ENCODE measurements around the gene ALK. TPM values are rescaled to one million over a fixed set of nuclear protein-coding genes. Genes with fewer than 3 reads are reported as not detected.

ALK gene
- total and polyA plus RNA-seq, 10 of the 15 experiments (the other 5 are each of a cell fraction or from before 2014, with no cell fraction given): 0.11 TPM; not detected in 9

DNA sequence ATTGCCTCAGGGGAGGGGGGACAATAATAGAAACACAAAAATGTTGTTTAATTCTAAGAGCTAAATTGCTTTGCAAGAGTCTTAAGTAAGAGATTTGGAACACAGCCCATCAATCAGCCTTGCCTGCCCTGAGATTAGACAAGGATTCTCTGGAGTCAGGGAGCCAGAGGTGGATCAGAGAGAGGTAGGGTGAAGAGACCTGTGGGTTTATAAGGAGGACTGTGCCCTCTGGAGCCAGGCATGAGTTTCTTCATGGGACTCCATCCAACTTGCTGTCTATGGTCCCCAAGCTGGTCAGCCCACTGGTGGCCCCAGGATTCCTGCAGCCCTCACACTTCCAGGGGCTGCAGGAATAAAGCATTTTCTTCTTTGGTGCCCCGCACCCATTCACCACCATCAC, 139.3 kb downstream of the ALK start (continued):
- TF ChIP-seq, protein P1, sequence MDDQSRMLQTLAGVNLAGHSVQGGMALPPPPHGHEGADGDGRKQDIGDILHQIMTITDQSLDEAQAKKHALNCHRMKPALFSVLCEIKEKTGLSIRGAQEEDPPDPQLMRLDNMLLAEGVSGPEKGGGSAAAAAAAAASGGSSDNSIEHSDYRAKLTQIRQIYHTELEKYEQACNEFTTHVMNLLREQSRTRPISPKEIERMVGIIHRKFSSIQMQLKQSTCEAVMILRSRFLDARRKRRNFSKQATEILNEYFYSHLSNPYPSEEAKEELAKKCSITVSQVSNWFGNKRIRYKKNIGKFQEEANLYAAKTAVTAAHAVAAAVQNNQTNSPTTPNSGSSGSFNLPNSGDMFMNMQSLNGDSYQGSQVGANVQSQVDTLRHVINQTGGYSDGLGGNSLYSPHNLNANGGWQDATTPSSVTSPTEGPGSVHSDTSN (IDR thresholded peaks at IDR 0.05; ENCODE audit: insufficient replicate concordance, low read depth, low read length): no peak

DNA sequence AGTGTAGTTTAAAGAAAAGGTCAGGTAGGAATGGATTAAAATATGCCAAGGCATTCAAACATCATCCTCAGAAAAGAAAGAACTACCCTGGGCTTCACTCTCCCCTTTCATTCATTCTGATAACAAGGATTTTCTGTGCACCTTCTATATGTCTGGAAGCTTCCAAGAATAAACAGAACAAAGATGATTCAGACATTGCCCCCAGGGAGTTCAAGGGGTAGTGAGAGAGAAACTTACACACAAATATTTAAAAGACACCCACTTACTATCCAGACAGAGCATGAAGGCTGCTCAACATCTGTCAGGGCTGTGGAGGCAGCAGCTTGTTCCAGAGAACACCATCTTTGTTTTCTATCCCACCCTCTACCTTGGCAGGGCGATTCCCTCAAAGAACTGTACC, 140.5 kb downstream of the ALK start:
- no peaks in the 10 kb centered on the region for H3K27me3 ChIP-seq (replicated peaks in 1 of 2; ENCODE audit: control insufficient read depth in 2 of 2, insufficient read depth in 2 of 2, low read length in 1 of 2)
- H3K4me2 ChIP-seq (ENCODE audit: control insufficient read depth, insufficient read depth): no peak overlapping the region
- intact Hi-C loops (cut with micrococcal nuclease; ENCODE audit: unreplicated experiment) (no loop called here), in situ Hi-C loops (cut with MboI) (no loop called here)
- ATAC-seq (no peak), DNase-seq (ENCODE audit: low read depth, low spot score) (no peak), FAIRE-seq (no peak)
- no peaks in the 10 kb centered on the region for H3K9me3 ChIP-seq (replicated peaks; ENCODE audit: control insufficient read depth, insufficient read depth, low read length)
- WGBS (ENCODE audit: insufficient coverage, insufficient replicate concordance, low lambda C conversion rate, missing lambda C conversion rate): 0% methylated on average over 1 of the region's 1 CpG
- H3K27ac ChIP-seq (ENCODE audit: control insufficient read depth, insufficient read depth): no peak overlapping the region
- ChIA-PET RAD21 (ENCODE audit: unreplicated experiment) (no interaction called here), CTCF (interaction anchor here (1.0 kb wide), 1 partner anchor 11 kb away, joined by 3 read pairs; no protein-coding TSS in a partner anchor), POLR2A (interaction anchor here (0.6 kb wide), 1 partner anchor 781 kb away, joined by 3 read pairs; no protein-coding TSS in a partner anchor), SMC1A (ENCODE audit: uncharacterized antibody, unreplicated experiment) (interaction anchor here (0.7 kb wide), 1 partner anchor 58 kb away, joined by 3 read pairs; no protein-coding TSS in a partner anchor)
- H3K4me3 ChIP-seq: no peak overlapping the region
- no peaks in the 10 kb centered on the region for H3K79me2 ChIP-seq (ENCODE audit: control insufficient read depth, insufficient read depth, low read length)
- BruUV-seq (replicated peaks): no TSS peak
- H3K36me3 ChIP-seq (ENCODE audit: control insufficient read depth in 2 of 2, insufficient read depth in 2 of 2, low read length in 1 of 2): no peaks in the 10 kb centered on the region
- no peak overlapping the region for H2AFZ ChIP-seq (ENCODE audit: control insufficient read depth, low read depth, low read length)
- H3K9ac ChIP-seq (ENCODE audit: control insufficient read depth, insufficient read depth, low read length): no peak overlapping the region
- TF ChIP-seq, protein P2, sequence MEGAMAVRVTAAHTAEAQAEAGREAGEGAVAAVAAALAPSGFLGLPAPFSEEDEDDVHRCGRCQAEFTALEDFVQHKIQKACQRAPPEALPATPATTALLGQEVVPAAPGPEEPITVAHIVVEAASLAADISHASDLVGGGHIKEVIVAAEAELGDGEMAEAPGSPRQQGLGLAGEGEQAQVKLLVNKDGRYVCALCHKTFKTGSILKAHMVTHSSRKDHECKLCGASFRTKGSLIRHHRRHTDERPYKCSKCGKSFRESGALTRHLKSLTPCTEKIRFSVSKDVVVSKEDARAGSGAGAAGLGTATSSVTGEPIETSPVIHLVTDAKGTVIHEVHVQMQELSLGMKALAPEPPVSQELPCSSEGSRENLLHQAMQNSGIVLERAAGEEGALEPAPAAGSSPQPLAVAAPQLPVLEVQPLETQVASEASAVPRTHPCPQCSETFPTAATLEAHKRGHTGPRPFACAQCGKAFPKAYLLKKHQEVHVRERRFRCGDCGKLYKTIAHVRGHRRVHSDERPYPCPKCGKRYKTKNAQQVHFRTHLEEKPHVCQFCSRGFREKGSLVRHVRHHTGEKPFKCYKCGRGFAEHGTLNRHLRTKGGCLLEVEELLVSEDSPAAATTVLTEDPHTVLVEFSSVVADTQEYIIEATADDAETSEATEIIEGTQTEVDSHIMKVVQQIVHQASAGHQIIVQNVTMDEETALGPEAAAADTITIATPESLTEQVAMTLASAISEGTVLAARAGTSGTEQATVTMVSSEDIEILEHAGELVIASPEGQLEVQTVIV (IDR thresholded peaks at IDR 0.05; ENCODE audit: borderline replicate concordance, partially characterized antibody): no peak
- TF ChIP-seq, protein P3, sequence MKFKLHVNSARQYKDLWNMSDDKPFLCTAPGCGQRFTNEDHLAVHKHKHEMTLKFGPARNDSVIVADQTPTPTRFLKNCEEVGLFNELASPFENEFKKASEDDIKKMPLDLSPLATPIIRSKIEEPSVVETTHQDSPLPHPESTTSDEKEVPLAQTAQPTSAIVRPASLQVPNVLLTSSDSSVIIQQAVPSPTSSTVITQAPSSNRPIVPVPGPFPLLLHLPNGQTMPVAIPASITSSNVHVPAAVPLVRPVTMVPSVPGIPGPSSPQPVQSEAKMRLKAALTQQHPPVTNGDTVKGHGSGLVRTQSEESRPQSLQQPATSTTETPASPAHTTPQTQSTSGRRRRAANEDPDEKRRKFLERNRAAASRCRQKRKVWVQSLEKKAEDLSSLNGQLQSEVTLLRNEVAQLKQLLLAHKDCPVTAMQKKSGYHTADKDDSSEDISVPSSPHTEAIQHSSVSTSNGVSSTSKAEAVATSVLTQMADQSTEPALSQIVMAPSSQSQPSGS (IDR thresholded peaks at IDR 0.05; ENCODE audit: low read length): no peak
- TF ChIP-seq EP300 (IDR thresholded peaks at IDR 0.05; ENCODE audit: borderline replicate concordance in 1 of 2, control insufficient read depth in 1 of 2, low read depth in 2 of 2, low read length in 2 of 2): no peak
- no peak for TF ChIP-seq TCF7 (IDR thresholded peaks at IDR 0.05; ENCODE audit: borderline replicate concordance)
- TF ChIP-seq, protein P4, sequence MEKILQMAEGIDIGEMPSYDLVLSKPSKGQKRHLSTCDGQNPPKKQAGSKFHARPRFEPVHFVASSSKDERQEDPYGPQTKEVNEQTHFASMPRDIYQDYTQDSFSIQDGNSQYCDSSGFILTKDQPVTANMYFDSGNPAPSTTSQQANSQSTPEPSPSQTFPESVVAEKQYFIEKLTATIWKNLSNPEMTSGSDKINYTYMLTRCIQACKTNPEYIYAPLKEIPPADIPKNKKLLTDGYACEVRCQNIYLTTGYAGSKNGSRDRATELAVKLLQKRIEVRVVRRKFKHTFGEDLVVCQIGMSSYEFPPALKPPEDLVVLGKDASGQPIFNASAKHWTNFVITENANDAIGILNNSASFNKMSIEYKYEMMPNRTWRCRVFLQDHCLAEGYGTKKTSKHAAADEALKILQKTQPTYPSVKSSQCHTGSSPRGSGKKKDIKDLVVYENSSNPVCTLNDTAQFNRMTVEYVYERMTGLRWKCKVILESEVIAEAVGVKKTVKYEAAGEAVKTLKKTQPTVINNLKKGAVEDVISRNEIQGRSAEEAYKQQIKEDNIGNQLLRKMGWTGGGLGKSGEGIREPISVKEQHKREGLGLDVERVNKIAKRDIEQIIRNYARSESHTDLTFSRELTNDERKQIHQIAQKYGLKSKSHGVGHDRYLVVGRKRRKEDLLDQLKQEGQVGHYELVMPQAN (conservative IDR thresholded peaks at IDR 0.05): no peak
- TF ChIP-seq POLR2AphosphoS5 (IDR thresholded peaks at IDR 0.05; ENCODE audit: low read length): no peak
- no peak for TF ChIP-seq NBN (IDR thresholded peaks at IDR 0.05)
- H3K4me1 ChIP-seq (ENCODE audit: control insufficient read depth, insufficient read depth, low read length): no peaks in the 10 kb centered on the region
- H4K20me1 ChIP-seq (ENCODE audit: control insufficient read depth, insufficient read depth): no peaks in the 10 kb centered on the region

Data from GM12878 (cell line).